Keratinocyte (primary cell): ENCODE measurements around the gene TRIM45. TPM values are rescaled to one million over a fixed set of nuclear protein-coding genes. Genes with fewer than 3 reads are reported as not detected.
A peak's percentile ranks its signal among the peaks of the same experiment; 100 is the strongest.

Source experiments
- DNase-seq: peaks from one replicate; pipeline ENCODE4 v3.0.0-alpha.2; 2011; ENCODE audit warnings: low read depth, missing footprints, low spot score
- FAIRE-seq: peaks from 2 replicates; lab custom pipeline; 2011; peaks lifted over from hg19 to GRCh38; lab: Jason Lieb, UNC
- H2AFZ ChIP-seq: 2 replicates; pipeline ENCODE4 v1.6.0; 2012; ENCODE audit warnings: low read length, control low read depth, inconsistent platforms; ENCODE audit not compliant: control insufficient read depth
- H3K27ac ChIP-seq: 2 replicates; pipeline ENCODE4 v1.5.1; 2011; ENCODE audit warnings: low read length; ENCODE audit not compliant: control insufficient read depth, insufficient read depth
- H3K27me3 ChIP-seq: 3 replicates; pipeline ENCODE4 v1.6.0; 2011; ENCODE audit warnings: low read length; ENCODE audit not compliant: control insufficient read depth, insufficient read depth; ENCODE audit errors: extremely low read depth
- H3K36me3 ChIP-seq, 2 experiments: 2 replicates in 1 of 2; 3 replicates in 1 of 2; pipeline ENCODE4 v1.5.1; 2011; ENCODE audit warnings: low read length in 2 of 2, mild to moderate bottlenecking in 1 of 2; ENCODE audit not compliant: control insufficient read depth in 2 of 2, insufficient read depth in 2 of 2; ENCODE audit errors: extremely low read depth in 1 of 2
- H3K4me1 ChIP-seq: 3 replicates; pipeline ENCODE4 v1.5.1; 2011; ENCODE audit warnings: low read length; ENCODE audit not compliant: control insufficient read depth, insufficient read depth; ENCODE audit errors: extremely low read depth
- H3K4me2 ChIP-seq: 3 replicates; pipeline ENCODE4 v1.6.0; 2011; ENCODE audit warnings: low read depth, low read length; ENCODE audit not compliant: control insufficient read depth, insufficient read depth; ENCODE audit errors: extremely low read depth
- H3K4me3 ChIP-seq, 3 experiments: fragments of 200-600 bp in 1 of 3; sonication (generic) in 1 of 3; 2 replicates in 2 of 3; 3 replicates in 1 of 3; pipeline ENCODE4 v1.5.1; 2011 to 2016; ENCODE audit warnings: low read length in 3 of 3, mild to moderate bottlenecking in 3 of 3, control low read depth in 2 of 3, inconsistent platforms in 1 of 3, low read depth in 1 of 3, mixed read lengths in 1 of 3, mixed run types in 1 of 3, moderate library complexity in 1 of 3; ENCODE audit not compliant: control insufficient read depth in 2 of 3, insufficient read depth in 2 of 3; ENCODE audit errors: extremely low read depth in 1 of 3
- H3K79me2 ChIP-seq: 2 replicates; pipeline ENCODE4 v1.6.0; 2012; ENCODE audit warnings: low read length; ENCODE audit not compliant: control insufficient read depth, insufficient read depth
- H3K9ac ChIP-seq: 3 replicates; pipeline ENCODE4 v1.6.0; 2011; ENCODE audit warnings: low read length; ENCODE audit not compliant: control insufficient read depth, insufficient read depth; ENCODE audit errors: extremely low read depth
- H3K9me1 ChIP-seq: 3 replicates; pipeline ENCODE4 v1.6.0; 2011; ENCODE audit warnings: low read length; ENCODE audit not compliant: control insufficient read depth, insufficient read depth; ENCODE audit errors: extremely low read depth
- H3K9me3 ChIP-seq: 2 replicates; pipeline ENCODE4 v1.5.1; 2012; ENCODE audit warnings: low read depth, low read length; ENCODE audit not compliant: control insufficient read depth
- H4K20me1 ChIP-seq: 3 replicates; pipeline ENCODE4 v1.6.0; 2011; ENCODE audit warnings: low read length; ENCODE audit not compliant: control insufficient read depth, insufficient read depth; ENCODE audit errors: extremely low read depth
- CTCF ChIP-seq, 3 experiments: IDR thresholded peaks in 1 of 3; conservative IDR thresholded peaks in 1 of 3; optimal IDR thresholded peaks in 1 of 3; 2 replicates in 2 of 3; 3 replicates in 1 of 3; pipeline versions ENCODE3 to v1.5.1; 2011; ENCODE audit warnings: low read length in 3 of 3, mild to moderate bottlenecking in 3 of 3, moderate library complexity in 2 of 3, control low read depth in 1 of 3, inconsistent platforms in 1 of 3; ENCODE audit not compliant: insufficient read depth in 2 of 3; ENCODE audit errors: extremely low read depth in 1 of 3
- EZH2 ChIP-seq: IDR thresholded peaks from one replicate; pipeline ENCODE4 v1.6.1; 2012; ENCODE audit warnings: inconsistent platforms, mild to moderate bottlenecking, low read length, moderate library complexity
- dilution Hi-C: fragments of 300-500 bp; cut with MboI; formaldehyde crosslinking; loops from one replicate; pipeline ENCODE4 v1.7.0; 2020; ENCODE audit warnings: low sequenced_read_pairs; ENCODE audit not compliant: extremely low pct_ligation_motif_present
- polyA plus RNA-seq, 5 experiments: library from polyadenylated mRNA; depleted of rRNA in 3 of 5; stranded (reverse) in 3 of 5; stranded (forward) in 1 of 5; unstranded in 1 of 5; fragments of >200 nt; gene quantifications; 1 replicate in 1 of 5; 2 replicates in 3 of 5; 3 replicates in 1 of 5; pipeline versions ENCODE4 v1.2.1 to v1.2.3, GENCODE V29; 2011 to 2012; ENCODE audit warnings: missing spikeins in 2 of 5, low read depth in 1 of 5, low replicate concordance in 1 of 5

The TRIM45 gene
- polyA plus RNA-seq, 1 donor (not counting 4 experiments of a cell fraction or from before 2014, with no cell fraction given), result 2.7 TPM

GRCh38 chr1:117093091-117093534 is 28.4 kb downstream of the TRIM45 start:
- H3K9ac ChIP-seq, result peak overlapping the region; percentile 56
- peaks cover 23% of the 10 kb centered on the region for H3K4me1 ChIP-seq
- H3K79me2 ChIP-seq, result no peaks in the 10 kb centered on the region
- no peaks in the 10 kb centered on the region for H3K9me3 ChIP-seq
- no peaks in the 10 kb centered on the region for H3K27me3 ChIP-seq
- H3K4me3 ChIP-seq, result peak overlapping the region in 1 of 3 experiments; percentile 13
- H4K20me1 ChIP-seq, result no peaks in the 10 kb centered on the region
- peak overlapping the region; percentile 92 for H3K27ac ChIP-seq
- peak; percentile 91 for FAIRE-seq
- peak overlapping the region; percentile 58 for H3K4me2 ChIP-seq
- no peaks in the 10 kb centered on the region for H3K9me1 ChIP-seq
- TF ChIP-seq CTCF (optimal IDR thresholded peaks at IDR 0.05 in 1 of 3, IDR thresholded peaks at IDR 0.05 in 1 of 3, conservative IDR thresholded peaks at IDR 0.05 in 1 of 3; ENCODE audit: extremely low read depth in 1 of 3, insufficient read depth in 2 of 3, low read length in 3 of 3) (no peak), EZH2 (no peak)
- no peak overlapping the region for H2AFZ ChIP-seq
- peaks cover 6 to 21% of the 10 kb centered on the region in 2 experiments for H3K36me3 ChIP-seq
- dilution Hi-C loops, result no loop called here
- peak; percentile 56 for DNase-seq

GRCh38 chr1:117092594-117092993 is 29.0 kb downstream of the TRIM45 start:
- H3K36me3 ChIP-seq, result peaks cover 6 to 19% of the 10 kb centered on the region in 2 experiments

More at GRCh38 chr1:117092594-117092993, 29.0 kb downstream of the TRIM45 start:
- DNase-seq, result no peak
- Histone ChIP-seq H3K9me3 (no peaks in the 10 kb centered on the region), H3K4me3 (no peak overlapping the region), H3K4me2 (peak overlapping the region; percentile 46), H4K20me1 (no peaks in the 10 kb centered on the region), H3K9ac (peak overlapping the region; percentile 39), H3K27ac (peak overlapping the region; percentile 92), H3K27me3 (no peaks in the 10 kb centered on the region), H2AFZ (no peak overlapping the region), H3K9me1 (no peaks in the 10 kb centered on the region), H3K4me1 (peaks cover 23% of the 10 kb centered on the region), H3K79me2 (no peaks in the 10 kb centered on the region)
- dilution Hi-C loops, result no loop called here
- TF ChIP-seq EZH2 (no peak), CTCF (optimal IDR thresholded peaks at IDR 0.05 in 1 of 3, IDR thresholded peaks at IDR 0.05 in 1 of 3, conservative IDR thresholded peaks at IDR 0.05 in 1 of 3; ENCODE audit: extremely low read depth in 1 of 3, insufficient read depth in 2 of 3, low read length in 3 of 3) (no peak)
- FAIRE-seq, result no peak
